ENCODE measurements around the gene ZNF654. TPM values are rescaled to one million over a fixed set of nuclear protein-coding genes. Genes with fewer than 3 reads are reported as not detected.

Gene ZNF654
- total and polyA plus RNA-seq, 2 of the 13 experiments (the other 11 are each of a cell fraction or from before 2014, with no cell fraction given), result 1.8 to 4.1 TPM

DNA sequence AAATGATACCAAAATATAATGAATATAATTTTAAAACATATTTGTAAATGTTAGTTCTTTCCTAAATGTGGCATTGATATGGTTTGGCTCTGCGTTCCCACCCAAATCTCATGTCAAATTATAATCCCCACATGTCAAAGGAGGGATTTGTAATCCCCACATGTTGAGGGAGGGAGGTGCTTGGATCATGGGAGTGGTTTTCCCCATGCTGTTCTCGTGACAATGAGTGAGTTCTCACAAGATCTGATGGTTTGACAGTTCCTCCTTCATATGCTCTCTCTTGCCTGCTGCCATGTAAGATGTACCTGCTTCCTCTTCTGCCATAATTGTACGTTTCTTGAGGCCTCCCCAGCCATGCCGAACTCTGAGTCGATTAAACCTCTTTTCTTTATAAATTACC is 12.3 kb upstream of the ZNF654 start (continued):
- TF ChIP-seq, protein P1, sequence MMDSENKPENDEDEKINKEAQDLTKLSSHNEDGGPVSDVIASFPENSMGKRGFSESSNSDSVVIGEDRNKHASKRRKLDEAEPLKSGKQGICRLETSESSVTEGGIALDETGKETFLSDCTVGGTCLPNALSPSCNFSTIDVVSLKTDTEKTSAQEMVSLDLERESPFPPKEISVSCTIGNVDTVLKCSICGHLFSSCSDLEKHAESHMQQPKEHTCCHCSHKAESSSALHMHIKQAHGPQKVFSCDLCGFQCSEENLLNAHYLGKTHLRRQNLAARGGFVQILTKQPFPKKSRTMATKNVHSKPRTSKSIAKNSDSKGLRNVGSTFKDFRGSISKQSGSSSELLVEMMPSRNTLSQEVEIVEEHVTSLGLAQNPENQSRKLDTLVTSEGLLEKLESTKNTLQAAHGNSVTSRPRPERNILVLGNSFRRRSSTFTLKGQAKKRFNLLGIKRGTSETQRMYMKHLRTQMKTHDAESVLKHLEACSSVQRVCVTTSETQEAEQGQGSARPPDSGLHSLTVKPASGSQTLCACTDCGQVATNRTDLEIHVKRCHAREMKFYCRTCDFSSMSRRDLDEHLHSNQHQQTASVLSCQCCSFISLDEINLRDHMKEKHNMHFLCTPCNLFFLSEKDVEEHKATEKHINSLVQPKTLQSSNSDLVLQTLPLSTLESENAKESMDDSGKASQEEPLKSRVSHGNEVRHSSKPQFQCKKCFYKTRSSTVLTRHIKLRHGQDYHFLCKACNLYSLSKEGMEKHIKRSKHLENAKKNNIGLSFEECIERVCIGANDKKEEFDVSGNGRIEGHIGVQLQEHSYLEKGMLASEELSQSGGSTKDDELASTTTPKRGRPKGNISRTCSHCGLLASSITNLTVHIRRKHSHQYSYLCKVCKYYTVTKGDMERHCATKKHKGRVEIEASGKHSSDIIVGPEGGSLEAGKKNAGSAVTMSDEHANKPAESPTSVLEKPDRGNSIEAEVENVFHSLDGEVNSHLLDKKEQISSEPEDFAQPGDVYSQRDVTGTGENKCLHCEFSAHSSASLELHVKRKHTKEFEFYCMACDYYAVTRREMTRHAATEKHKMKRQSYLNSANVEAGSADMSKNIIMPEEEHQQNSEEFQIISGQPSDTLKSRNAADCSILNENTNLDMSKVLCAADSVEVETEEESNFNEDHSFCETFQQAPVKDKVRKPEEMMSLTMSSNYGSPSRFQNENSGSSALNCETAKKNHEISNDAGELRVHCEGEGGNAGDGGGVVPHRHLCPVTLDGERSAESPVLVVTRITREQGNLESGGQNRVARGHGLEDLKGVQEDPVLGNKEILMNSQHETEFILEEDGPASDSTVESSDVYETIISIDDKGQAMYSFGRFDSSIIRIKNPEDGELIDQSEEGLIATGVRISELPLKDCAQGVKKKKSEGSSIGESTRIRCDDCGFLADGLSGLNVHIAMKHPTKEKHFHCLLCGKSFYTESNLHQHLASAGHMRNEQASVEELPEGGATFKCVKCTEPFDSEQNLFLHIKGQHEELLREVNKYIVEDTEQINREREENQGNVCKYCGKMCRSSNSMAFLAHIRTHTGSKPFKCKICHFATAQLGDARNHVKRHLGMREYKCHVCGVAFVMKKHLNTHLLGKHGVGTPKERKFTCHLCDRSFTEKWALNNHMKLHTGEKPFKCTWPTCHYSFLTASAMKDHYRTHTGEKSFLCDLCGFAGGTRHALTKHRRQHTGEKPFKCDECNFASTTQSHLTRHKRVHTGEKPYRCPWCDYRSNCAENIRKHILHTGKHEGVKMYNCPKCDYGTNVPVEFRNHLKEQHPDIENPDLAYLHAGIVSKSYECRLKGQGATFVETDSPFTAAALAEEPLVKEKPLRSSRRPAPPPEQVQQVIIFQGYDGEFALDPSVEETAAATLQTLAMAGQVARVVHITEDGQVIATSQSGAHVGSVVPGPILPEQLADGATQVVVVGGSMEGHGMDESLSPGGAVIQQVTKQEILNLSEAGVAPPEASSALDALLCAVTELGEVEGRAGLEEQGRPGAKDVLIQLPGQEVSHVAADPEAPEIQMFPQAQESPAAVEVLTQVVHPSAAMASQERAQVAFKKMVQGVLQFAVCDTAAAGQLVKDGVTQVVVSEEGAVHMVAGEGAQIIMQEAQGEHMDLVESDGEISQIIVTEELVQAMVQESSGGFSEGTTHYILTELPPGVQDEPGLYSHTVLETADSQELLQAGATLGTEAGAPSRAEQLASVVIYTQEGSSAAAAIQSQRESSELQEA (CRISPR knock-in tag; IDR thresholded peaks at IDR 0.05; ENCODE audit: not compliant biosample characterization), result no peak
- TF ChIP-seq ZNF557 (CRISPR knock-in tag; IDR thresholded peaks at IDR 0.05) (no peak), ZFYVE20 (CRISPR knock-in tag; IDR thresholded peaks at IDR 0.05; ENCODE audit: borderline replicate concordance, low read depth) (no peak), MIXL1 (CRISPR knock-in tag; IDR thresholded peaks at IDR 0.05) (no peak), ZNF775 (CRISPR knock-in tag; IDR thresholded peaks at IDR 0.05; ENCODE audit: borderline replicate concordance) (no peak), ZNF563 (CRISPR knock-in tag; IDR thresholded peaks at IDR 0.05) (no peak), SMC3 (IDR thresholded peaks at IDR 0.05; ENCODE audit: low read length) (no peak), SNRNP70 (IDR thresholded peaks at IDR 0.05; ENCODE audit: low read depth, low read length) (no peak)
- TF ChIP-seq, protein P2, sequence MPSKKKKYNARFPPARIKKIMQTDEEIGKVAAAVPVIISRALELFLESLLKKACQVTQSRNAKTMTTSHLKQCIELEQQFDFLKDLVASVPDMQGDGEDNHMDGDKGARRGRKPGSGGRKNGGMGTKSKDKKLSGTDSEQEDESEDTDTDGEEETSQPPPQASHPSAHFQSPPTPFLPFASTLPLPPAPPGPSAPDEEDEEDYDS (CRISPR knock-in tag; IDR thresholded peaks at IDR 0.05), result no peak
- TF ChIP-seq, protein P3, sequence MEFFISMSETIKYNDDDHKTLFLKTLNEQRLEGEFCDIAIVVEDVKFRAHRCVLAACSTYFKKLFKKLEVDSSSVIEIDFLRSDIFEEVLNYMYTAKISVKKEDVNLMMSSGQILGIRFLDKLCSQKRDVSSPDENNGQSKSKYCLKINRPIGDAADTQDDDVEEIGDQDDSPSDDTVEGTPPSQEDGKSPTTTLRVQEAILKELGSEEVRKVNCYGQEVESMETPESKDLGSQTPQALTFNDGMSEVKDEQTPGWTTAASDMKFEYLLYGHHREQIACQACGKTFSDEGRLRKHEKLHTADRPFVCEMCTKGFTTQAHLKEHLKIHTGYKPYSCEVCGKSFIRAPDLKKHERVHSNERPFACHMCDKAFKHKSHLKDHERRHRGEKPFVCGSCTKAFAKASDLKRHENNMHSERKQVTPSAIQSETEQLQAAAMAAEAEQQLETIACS (CRISPR knock-in tag; IDR thresholded peaks at IDR 0.05), result no peak

All from HepG2 (cell line).